Esophagus squamous epithelium (tissue), 4 donors: Measurements from ENCODE around the gene ZCWPW1.

Experiments used
- POLR2A ChIP-seq, 4 donors: fragments of 450-650 bp; IDR thresholded peaks; one replicate each; pipeline ENCODE4 v1.6.1; 2017; ENCODE audit warnings: antibody characterized with exemption in 4 of 4, mild to moderate bottlenecking in 4 of 4, moderate library complexity in 3 of 4
- TF ChIP-seq, protein P1 (sequence below), 6 experiments: fragments of 450-650 bp in 4 of 6; fragments of 200-600 bp in 2 of 6; sonication (generic) in 2 of 6; IDR thresholded peaks; one replicate each; pipeline ENCODE4 v1.5.1; 2016 to 2019; ENCODE audit warnings: antibody characterized with exemption in 6 of 6, mild to moderate bottlenecking in 4 of 6, moderate library complexity in 4 of 6

DNA sequence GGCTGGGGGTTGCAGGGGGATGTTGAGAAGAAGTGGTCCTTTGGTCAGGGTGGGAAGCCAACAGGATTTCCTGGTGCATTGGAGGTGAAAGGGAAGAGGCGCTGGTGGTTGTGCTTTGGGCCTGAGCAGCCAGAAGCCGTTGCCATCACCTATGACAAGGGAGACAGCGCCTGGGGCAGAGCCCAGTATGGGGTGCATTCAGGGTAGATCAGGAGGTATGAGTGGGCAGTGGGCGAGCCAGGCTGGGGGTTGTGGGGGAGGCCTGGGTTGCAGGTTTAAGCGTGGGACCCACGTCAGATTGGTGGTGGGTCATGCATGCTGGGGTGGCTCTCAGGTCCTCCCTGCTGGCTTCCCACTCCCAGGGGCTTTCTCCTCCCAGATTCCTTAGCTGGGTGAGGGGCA is 76.8 kb downstream of the ZCWPW1 start:
- no peak for TF ChIP-seq POLR2A (IDR thresholded peaks at IDR 0.05)
- TF ChIP-seq, protein P1, sequence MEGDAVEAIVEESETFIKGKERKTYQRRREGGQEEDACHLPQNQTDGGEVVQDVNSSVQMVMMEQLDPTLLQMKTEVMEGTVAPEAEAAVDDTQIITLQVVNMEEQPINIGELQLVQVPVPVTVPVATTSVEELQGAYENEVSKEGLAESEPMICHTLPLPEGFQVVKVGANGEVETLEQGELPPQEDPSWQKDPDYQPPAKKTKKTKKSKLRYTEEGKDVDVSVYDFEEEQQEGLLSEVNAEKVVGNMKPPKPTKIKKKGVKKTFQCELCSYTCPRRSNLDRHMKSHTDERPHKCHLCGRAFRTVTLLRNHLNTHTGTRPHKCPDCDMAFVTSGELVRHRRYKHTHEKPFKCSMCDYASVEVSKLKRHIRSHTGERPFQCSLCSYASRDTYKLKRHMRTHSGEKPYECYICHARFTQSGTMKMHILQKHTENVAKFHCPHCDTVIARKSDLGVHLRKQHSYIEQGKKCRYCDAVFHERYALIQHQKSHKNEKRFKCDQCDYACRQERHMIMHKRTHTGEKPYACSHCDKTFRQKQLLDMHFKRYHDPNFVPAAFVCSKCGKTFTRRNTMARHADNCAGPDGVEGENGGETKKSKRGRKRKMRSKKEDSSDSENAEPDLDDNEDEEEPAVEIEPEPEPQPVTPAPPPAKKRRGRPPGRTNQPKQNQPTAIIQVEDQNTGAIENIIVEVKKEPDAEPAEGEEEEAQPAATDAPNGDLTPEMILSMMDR (IDR thresholded peaks at IDR 0.05): no peak
